A549 (cell line): ENCODE measurements around the gene YKT6.

Experiments used
- BHLHE40 ChIP-seq: IDR thresholded peaks from 2 replicates; pipeline ENCODE4 v1.6.1; 2012; ENCODE audit warnings: low read depth, low read length, inconsistent platforms
- CEBPB ChIP-seq, 2 experiments: fragments of >200 bp in 1 of 2; sonication (Bioruptor Twin) in 1 of 2; formaldehyde crosslinking in 1 of 2; IDR thresholded peaks; 2 replicates each; pipeline ENCODE4 v1.6.1; 2012 to 2016
- JUN ChIP-seq, 2 experiments: fragments of >200 bp; sonication (Bioruptor Twin); formaldehyde crosslinking; IDR thresholded peaks; 2 replicates in 1 of 2; 3 replicates in 1 of 2; pipeline ENCODE4 v1.6.1; 2016 to 2017
- KDM1A ChIP-seq: fragments of 200-600 bp; sonication (generic); IDR thresholded peaks from 2 replicates; pipeline ENCODE4 v1.6.1; 2016; ENCODE audit warnings: low read depth, mild to moderate bottlenecking
- PHF8 ChIP-seq: fragments of 200-600 bp; sonication (generic); IDR thresholded peaks from 2 replicates; pipeline ENCODE4 v1.6.1; 2016; ENCODE audit warnings: low read depth, mild to moderate bottlenecking, antibody characterized with exemption, moderate library complexity, borderline replicate concordance
- POLR2A ChIP-seq: IDR thresholded peaks from 2 replicates; pipeline ENCODE4 v1.6.1; 2012; ENCODE audit warnings: mild to moderate bottlenecking, low read length
- RAD21 ChIP-seq, 2 experiments: fragments of >200 bp in 1 of 2; sonication (Bioruptor Twin) in 1 of 2; formaldehyde crosslinking in 1 of 2; IDR thresholded peaks in 1 of 2; conservative IDR thresholded peaks in 1 of 2; 2 replicates in 1 of 2; 3 replicates in 1 of 2; pipeline ENCODE4 v1.6.1; 2012 to 2018; ENCODE audit warnings: inconsistent platforms in 1 of 2
- RFX5 ChIP-seq: fragments of 450-650 bp; IDR thresholded peaks from 2 replicates; pipeline ENCODE4 v1.7.1; 2014; ENCODE audit warnings: antibody characterized with exemption, mild to moderate bottlenecking, moderate library complexity
- SREBF2 ChIP-seq: fragments of 450-650 bp; IDR thresholded peaks from 2 replicates; pipeline ENCODE4 v1.6.1; 2014; ENCODE audit warnings: mild to moderate bottlenecking, moderate library complexity
- TF ChIP-seq, protein P1 (sequence below): fragments of >200 bp; sonication (Bioruptor Twin); formaldehyde crosslinking; IDR thresholded peaks from 3 replicates; pipeline ENCODE4 v1.5.1; 2016
- TF ChIP-seq, protein P2 (sequence below): fragments of 450-650 bp; IDR thresholded peaks from 2 replicates; pipeline ENCODE4 v1.6.1; 2014; ENCODE audit warnings: antibody characterized with exemption
- TF ChIP-seq, protein P3 (sequence below): IDR thresholded peaks from 2 replicates; pipeline ENCODE4 v1.6.1; 2012
- TF ChIP-seq, protein P4 (sequence below): fragments of 250-450 bp; sonication (Bioruptor Pico); IDR thresholded peaks from 2 replicates; pipeline ENCODE4 v1.5.0; 2021; ENCODE audit warnings: mild to moderate bottlenecking, moderate library complexity, borderline replicate concordance

DNA sequence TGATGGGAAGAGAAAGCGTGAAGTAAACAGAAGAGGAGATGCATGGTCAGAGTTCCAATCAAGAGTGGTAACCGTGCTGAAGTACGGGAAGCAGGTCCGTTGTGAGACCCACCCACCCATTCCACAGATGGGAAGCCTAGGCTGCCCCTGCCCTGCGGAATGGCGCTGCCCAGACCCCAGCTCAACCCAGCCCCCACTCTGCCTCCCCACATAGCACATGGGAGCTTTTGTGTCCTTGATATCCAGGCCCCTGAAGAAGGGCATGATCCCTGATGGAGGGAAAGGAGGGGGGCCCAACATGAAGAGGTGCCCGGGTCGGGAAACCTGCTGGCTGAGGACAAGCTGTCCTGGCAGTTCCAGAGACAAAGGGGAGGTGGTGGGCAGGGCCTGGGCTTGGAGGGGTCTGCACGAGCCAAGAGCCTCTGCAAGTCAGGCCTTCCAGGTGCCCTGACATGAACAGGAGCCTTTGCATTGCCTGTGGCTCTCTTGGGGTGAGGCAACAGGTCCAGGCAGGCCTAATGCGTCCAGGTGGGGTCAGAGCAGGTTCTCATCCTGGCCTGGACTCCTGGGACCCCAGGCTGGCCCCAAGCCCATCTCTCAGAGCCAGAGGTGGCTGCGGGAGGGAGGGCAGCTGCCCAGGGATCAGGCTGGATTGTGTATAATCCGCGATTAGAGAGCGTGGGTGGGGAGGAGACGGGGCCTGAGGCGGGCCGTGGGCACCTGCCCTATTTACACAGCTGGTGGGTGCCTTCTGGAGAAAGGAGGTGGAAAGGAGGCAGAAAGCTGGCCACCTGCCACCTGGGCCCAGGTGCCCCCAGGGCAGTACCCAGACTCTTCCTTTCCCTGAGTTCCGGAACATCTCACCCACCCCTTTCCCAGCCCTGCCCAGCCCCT, 23.5 kb downstream of the YKT6 start:
- TF ChIP-seq CEBPB (IDR thresholded peaks at IDR 0.05) (no peak), POLR2A (no peak), KDM1A (no peak), RAD21 (conservative IDR thresholded peaks at IDR 0.05 in 1 of 2, IDR thresholded peaks at IDR 0.05 in 1 of 2) (no peak), PHF8 (no peak), SREBF2 (no peak), JUN (IDR thresholded peaks at IDR 0.05) (no peak), BHLHE40 (no peak), RFX5 (no peak)
- TF ChIP-seq, protein P1, sequence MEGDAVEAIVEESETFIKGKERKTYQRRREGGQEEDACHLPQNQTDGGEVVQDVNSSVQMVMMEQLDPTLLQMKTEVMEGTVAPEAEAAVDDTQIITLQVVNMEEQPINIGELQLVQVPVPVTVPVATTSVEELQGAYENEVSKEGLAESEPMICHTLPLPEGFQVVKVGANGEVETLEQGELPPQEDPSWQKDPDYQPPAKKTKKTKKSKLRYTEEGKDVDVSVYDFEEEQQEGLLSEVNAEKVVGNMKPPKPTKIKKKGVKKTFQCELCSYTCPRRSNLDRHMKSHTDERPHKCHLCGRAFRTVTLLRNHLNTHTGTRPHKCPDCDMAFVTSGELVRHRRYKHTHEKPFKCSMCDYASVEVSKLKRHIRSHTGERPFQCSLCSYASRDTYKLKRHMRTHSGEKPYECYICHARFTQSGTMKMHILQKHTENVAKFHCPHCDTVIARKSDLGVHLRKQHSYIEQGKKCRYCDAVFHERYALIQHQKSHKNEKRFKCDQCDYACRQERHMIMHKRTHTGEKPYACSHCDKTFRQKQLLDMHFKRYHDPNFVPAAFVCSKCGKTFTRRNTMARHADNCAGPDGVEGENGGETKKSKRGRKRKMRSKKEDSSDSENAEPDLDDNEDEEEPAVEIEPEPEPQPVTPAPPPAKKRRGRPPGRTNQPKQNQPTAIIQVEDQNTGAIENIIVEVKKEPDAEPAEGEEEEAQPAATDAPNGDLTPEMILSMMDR, result no peak
- TF ChIP-seq, protein P2, sequence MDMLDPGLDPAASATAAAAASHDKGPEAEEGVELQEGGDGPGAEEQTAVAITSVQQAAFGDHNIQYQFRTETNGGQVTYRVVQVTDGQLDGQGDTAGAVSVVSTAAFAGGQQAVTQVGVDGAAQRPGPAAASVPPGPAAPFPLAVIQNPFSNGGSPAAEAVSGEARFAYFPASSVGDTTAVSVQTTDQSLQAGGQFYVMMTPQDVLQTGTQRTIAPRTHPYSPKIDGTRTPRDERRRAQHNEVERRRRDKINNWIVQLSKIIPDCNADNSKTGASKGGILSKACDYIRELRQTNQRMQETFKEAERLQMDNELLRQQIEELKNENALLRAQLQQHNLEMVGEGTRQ, result no peak
- TF ChIP-seq, protein P3, sequence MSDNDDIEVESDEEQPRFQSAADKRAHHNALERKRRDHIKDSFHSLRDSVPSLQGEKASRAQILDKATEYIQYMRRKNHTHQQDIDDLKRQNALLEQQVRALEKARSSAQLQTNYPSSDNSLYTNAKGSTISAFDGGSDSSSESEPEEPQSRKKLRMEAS, result no peak
- TF ChIP-seq, protein P4, sequence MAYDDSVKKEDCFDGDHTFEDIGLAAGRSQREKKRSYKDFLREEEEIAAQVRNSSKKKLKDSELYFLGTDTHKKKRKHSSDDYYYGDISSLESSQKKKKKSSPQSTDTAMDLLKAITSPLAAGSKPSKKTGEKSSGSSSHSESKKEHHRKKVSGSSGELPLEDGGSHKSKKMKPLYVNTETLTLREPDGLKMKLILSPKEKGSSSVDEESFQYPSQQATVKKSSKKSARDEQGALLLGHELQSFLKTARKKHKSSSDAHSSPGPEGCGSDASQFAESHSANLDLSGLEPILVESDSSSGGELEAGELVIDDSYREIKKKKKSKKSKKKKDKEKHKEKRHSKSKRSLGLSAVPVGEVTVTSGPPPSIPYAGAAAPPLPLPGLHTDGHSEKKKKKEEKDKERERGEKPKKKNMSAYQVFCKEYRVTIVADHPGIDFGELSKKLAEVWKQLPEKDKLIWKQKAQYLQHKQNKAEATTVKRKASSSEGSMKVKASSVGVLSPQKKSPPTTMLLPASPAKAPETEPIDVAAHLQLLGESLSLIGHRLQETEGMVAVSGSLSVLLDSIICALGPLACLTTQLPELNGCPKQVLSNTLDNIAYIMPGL (CRISPR knock-in tag), result no peak
